Neural cell (in vitro differentiated cells): ENCODE results near the gene TMEM201. TPM values are rescaled to one million over a fixed set of nuclear protein-coding genes. Genes with fewer than 3 reads are reported as not detected.

Experiments used
- H2AFZ ChIP-seq: fragments of 200-600, 300-800 bp; sonication (generic), shearing (Covaris generic); 2 replicates; pipeline ENCODE4 v1.6.0; 2014; ENCODE audit warnings: low read depth, mild to moderate bottlenecking, antibody characterized with exemption, low read length, moderate library complexity
- H3F3A ChIP-seq: fragments of 200-600 bp; shearing (Covaris generic); 2 replicates; pipeline ENCODE4 v1.6.1; 2016; ENCODE audit warnings: mild to moderate bottlenecking, moderate library complexity, mixed read lengths, antibody characterized with exemption, low read length; ENCODE audit not compliant: insufficient read depth, poor library complexity, severe bottlenecking
- H3K27ac ChIP-seq: fragments of 200-600, 300-800 bp; sonication (generic), shearing (Covaris generic); 2 replicates; pipeline ENCODE4 v1.5.1; 2014; ENCODE audit warnings: mild to moderate bottlenecking, low read length, moderate library complexity
- H3K27me3 ChIP-seq: fragments of 300-800, 200-600 bp; sonication (generic), shearing (Covaris generic); 2 replicates; pipeline ENCODE4 v1.6.0; 2014; ENCODE audit warnings: mild to moderate bottlenecking, low read depth, low read length, moderate library complexity; ENCODE audit not compliant: insufficient read depth
- H3K36me3 ChIP-seq: fragments of 300-800, 200-600 bp; sonication (generic), shearing (Covaris generic); 2 replicates; pipeline ENCODE4 v1.5.1; 2014; ENCODE audit warnings: mild to moderate bottlenecking, antibody characterized with exemption, low read length, moderate library complexity; ENCODE audit not compliant: insufficient read depth
- H3K4me2 ChIP-seq: fragments of 300-800, 200-600 bp; sonication (generic), shearing (Covaris generic); 2 replicates; pipeline ENCODE4 v1.6.0; 2014; ENCODE audit warnings: mild to moderate bottlenecking, low read length
- H3K4me3 ChIP-seq: fragments of 300-800, 200-600 bp; sonication (generic), shearing (Covaris generic); 2 replicates; pipeline ENCODE4 v1.5.1; 2014; ENCODE audit warnings: mild to moderate bottlenecking, low read length, moderate library complexity
- H3K79me2 ChIP-seq: fragments of 200-600 bp; shearing (Covaris generic); replicated peaks from 2 replicates; pipeline ENCODE4 v1.6.0; 2014; ENCODE audit warnings: mild to moderate bottlenecking, low read length, moderate library complexity; ENCODE audit not compliant: insufficient read depth
- H3K9ac ChIP-seq: fragments of 300-800, 200-600 bp; sonication (generic), shearing (Covaris generic); 2 replicates; pipeline ENCODE4 v1.6.1; 2016; ENCODE audit warnings: mild to moderate bottlenecking, low read length, mixed read lengths
- H3K9me2 ChIP-seq: fragments of 200-600 bp; shearing (Covaris generic); 2 replicates; pipeline ENCODE4 v1.6.1; 2016; ENCODE audit warnings: mild to moderate bottlenecking, low read length, mixed read lengths; ENCODE audit not compliant: insufficient read depth
- H3K9me3 ChIP-seq: fragments of 200-600, 300-800 bp; sonication (generic), shearing (Covaris generic); 2 replicates; pipeline ENCODE4 v1.6.1; 2016; ENCODE audit warnings: mild to moderate bottlenecking, mixed run types, low read length, moderate library complexity, mixed read lengths
- H4K20me1 ChIP-seq: fragments of 200-600 bp; shearing (Covaris generic); 2 replicates; pipeline ENCODE4 v1.6.1; 2016; ENCODE audit warnings: mild to moderate bottlenecking, mixed run types; ENCODE audit not compliant: insufficient read depth
- CTCF ChIP-seq: fragments of 450-650 bp; IDR thresholded peaks from 2 replicates; pipeline ENCODE4 v1.5.1; 2014; ENCODE audit warnings: antibody characterized with exemption, mild to moderate bottlenecking, moderate library complexity; ENCODE audit not compliant: poor library complexity, severe bottlenecking
- EP300 ChIP-seq: fragments of 450-650 bp; conservative IDR thresholded peaks from 2 replicates; pipeline ENCODE4 v1.6.1; 2014; ENCODE audit warnings: antibody characterized with exemption, mild to moderate bottlenecking, moderate library complexity; ENCODE audit not compliant: poor library complexity, severe bottlenecking
- EZH2 ChIP-seq: fragments of 200-600, 300-800 bp; shearing (Covaris generic), sonication (generic); IDR thresholded peaks from 2 replicates; pipeline ENCODE4 v1.6.1; 2014; ENCODE audit warnings: antibody characterized with exemption, low read length, borderline replicate concordance, mild to moderate bottlenecking; ENCODE audit not compliant: insufficient read depth, poor library complexity, severe bottlenecking
- MXI1 ChIP-seq: fragments of 450-650 bp; conservative IDR thresholded peaks from 2 replicates; pipeline ENCODE4 v1.6.1; 2014; ENCODE audit warnings: antibody characterized with exemption, mild to moderate bottlenecking; ENCODE audit not compliant: poor library complexity, severe bottlenecking
- POLR2AphosphoS5 ChIP-seq: IDR thresholded peaks from 2 replicates; pipeline ENCODE4 v1.6.1; 2012
- RAD21 ChIP-seq: fragments of 450-650 bp; conservative IDR thresholded peaks from 2 replicates; pipeline ENCODE4 v1.6.1; 2014; ENCODE audit warnings: antibody characterized with exemption, mild to moderate bottlenecking, moderate library complexity
- SMC3 ChIP-seq: fragments of 450-650 bp; conservative IDR thresholded peaks from 2 replicates; pipeline ENCODE4 v1.6.1; 2014; ENCODE audit warnings: antibody characterized with exemption, mild to moderate bottlenecking, moderate library complexity; ENCODE audit not compliant: poor library complexity
- TAF1 ChIP-seq: IDR thresholded peaks from 2 replicates; pipeline ENCODE4 v1.6.1; 2012; ENCODE audit warnings: low read depth
- polyA plus RNA-seq: library from polyadenylated mRNA; depleted of rRNA; stranded (reverse); fragments of >200 nt; gene quantifications from 2 replicates; pipeline ENCODE4 v1.2.3, GENCODE V29; 2014
- TF ChIP-seq, protein P1 (sequence below): IDR thresholded peaks from 2 replicates; pipeline ENCODE4 v1.6.1; 2012; ENCODE audit warnings: borderline replicate concordance

Gene TMEM201
- polyA plus RNA-seq, 1 donor from 2014 or later, result 7.3 TPM

DNA sequence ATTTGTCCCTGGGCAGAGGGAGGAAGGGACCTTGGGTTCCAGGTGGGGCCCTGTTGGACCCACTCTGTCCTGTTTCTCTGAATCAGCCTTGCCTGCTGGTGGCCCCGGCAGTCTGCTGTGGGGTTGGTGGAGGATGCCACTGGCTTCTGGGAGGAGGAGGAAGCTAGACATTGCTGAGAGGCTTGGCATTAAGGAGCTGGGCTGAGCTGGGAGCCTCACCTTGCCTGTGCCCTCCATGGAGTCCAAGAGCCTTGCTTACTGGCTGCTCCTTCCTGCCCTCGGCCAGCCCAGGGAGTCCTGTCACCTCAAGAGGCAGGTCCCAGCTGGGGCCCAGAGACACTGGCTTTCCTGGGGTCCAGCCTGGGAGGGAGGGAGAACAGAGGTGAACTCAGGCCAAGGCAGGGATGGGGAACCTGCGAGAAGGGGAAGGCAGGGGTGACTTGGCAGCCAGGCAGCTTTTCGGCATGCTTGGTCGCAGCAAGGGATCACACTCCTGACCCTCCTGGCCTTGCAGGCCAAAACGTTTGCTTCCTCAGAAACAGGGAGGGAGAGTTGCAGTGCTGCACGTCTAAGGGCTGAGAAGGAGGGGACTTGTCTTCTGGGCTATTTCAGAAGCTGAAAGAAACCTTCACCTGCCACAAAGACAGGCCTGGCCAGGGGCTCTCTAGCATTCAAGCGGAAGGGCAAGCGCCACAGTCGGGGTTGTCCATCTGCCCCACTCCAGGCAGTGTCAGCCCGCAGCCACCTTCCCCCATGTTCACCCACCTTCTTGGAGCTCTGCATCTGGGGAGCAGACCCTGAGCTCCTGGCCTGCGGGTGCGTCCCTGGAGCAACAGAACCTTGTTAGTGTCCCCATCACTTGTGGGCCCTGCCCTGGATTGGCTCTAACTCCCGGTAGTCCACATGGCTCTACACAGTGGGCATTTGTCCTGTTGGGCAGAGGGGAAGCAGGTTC is 8.9 kb downstream of the TMEM201 start:
- TF ChIP-seq CTCF (no peak), EZH2 (no peak), EP300 (no peak), MXI1 (no peak)
- TF ChIP-seq, protein P1, sequence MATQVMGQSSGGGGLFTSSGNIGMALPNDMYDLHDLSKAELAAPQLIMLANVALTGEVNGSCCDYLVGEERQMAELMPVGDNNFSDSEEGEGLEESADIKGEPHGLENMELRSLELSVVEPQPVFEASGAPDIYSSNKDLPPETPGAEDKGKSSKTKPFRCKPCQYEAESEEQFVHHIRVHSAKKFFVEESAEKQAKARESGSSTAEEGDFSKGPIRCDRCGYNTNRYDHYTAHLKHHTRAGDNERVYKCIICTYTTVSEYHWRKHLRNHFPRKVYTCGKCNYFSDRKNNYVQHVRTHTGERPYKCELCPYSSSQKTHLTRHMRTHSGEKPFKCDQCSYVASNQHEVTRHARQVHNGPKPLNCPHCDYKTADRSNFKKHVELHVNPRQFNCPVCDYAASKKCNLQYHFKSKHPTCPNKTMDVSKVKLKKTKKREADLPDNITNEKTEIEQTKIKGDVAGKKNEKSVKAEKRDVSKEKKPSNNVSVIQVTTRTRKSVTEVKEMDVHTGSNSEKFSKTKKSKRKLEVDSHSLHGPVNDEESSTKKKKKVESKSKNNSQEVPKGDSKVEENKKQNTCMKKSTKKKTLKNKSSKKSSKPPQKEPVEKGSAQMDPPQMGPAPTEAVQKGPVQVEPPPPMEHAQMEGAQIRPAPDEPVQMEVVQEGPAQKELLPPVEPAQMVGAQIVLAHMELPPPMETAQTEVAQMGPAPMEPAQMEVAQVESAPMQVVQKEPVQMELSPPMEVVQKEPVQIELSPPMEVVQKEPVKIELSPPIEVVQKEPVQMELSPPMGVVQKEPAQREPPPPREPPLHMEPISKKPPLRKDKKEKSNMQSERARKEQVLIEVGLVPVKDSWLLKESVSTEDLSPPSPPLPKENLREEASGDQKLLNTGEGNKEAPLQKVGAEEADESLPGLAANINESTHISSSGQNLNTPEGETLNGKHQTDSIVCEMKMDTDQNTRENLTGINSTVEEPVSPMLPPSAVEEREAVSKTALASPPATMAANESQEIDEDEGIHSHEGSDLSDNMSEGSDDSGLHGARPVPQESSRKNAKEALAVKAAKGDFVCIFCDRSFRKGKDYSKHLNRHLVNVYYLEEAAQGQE, result no peak
- Histone ChIP-seq H3K27ac (no peak overlapping the region), H3K4me2 (no peak overlapping the region), H3K79me2 (peaks cover 25% of the 10 kb centered on the region), H3F3A (no peaks in the 10 kb centered on the region), H3K36me3 (no peaks in the 10 kb centered on the region), H3K9me3 (no peaks in the 10 kb centered on the region), H3K9ac (no peak overlapping the region), H4K20me1 (no peaks in the 10 kb centered on the region), H2AFZ (no peak overlapping the region), H3K27me3 (no peaks in the 10 kb centered on the region), H3K9me2 (no peaks in the 10 kb centered on the region), H3K4me3 (no peak overlapping the region)

DNA sequence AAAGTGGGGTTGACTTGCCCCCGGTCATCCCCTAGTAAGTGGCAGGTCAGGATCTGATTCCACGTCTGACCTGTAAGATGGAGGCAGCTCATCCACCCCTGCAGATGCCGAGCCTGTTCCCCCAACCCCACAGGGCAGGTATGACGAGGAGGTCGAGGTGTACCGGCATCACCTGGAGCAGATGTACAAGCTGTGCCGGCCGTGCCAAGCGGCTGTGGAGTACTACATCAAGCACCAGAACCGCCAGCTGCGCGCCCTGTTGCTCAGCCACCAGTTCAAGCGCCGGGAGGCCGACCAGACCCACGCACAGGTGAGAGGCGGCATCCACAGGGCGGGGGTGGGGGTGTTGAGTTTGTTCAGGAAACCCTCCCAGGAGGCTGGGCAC is 9.6 kb downstream of the TMEM201 start:
- Histone ChIP-seq H3K27me3 (no peaks in the 10 kb centered on the region), H3K79me2 (peaks cover 18% of the 10 kb centered on the region), H3K4me2 (no peak overlapping the region), H3K9me2 (no peaks in the 10 kb centered on the region), H4K20me1 (no peaks in the 10 kb centered on the region), H3K27ac (no peak overlapping the region), H3K9ac (no peak overlapping the region), H3K4me3 (no peak overlapping the region), H2AFZ (no peak overlapping the region), H3F3A (no peaks in the 10 kb centered on the region), H3K36me3 (no peaks in the 10 kb centered on the region), H3K9me3 (no peaks in the 10 kb centered on the region)
- TF ChIP-seq RAD21 (no peak), SMC3 (no peak), EZH2 (no peak), TAF1 (no peak), CTCF (no peak), POLR2AphosphoS5 (no peak), MXI1 (no peak), EP300 (no peak)
- TF ChIP-seq, protein P1, result no peak
